H9 (cell line): Measurements from ENCODE around the gene OR6M1. TPM values are rescaled to one million over a fixed set of nuclear protein-coding genes. Genes with fewer than 3 reads are reported as not detected.

Source experiments
- DNase-seq: peaks from one replicate; pipeline ENCODE4 v3.0.0-alpha.2; 2017
- H2AFZ ChIP-seq: one replicate; pipeline ENCODE4 v1.6.1; 2013; ENCODE audit warnings: mild to moderate bottlenecking, low read length, control low read depth, moderate library complexity
- H2AK5ac ChIP-seq: 2 replicates; pipeline ENCODE4 v1.6.1; 2013; ENCODE audit warnings: low read length, control low read depth, mixed read lengths; ENCODE audit not compliant: insufficient read length
- H2BK120ac ChIP-seq: one replicate; pipeline ENCODE4 v1.6.1; 2013; ENCODE audit warnings: low read depth, mild to moderate bottlenecking, low read length, control low read depth, inconsistent platforms; ENCODE audit not compliant: poor library complexity, severe bottlenecking
- H2BK12ac ChIP-seq: 2 replicates; pipeline ENCODE4 v1.6.1; 2013; ENCODE audit warnings: low read length, control low read depth, mixed read lengths, low read depth; ENCODE audit not compliant: insufficient read length
- H2BK15ac ChIP-seq: 2 replicates; pipeline ENCODE4 v1.6.1; 2013; ENCODE audit warnings: low read depth, low read length, control low read depth
- H2BK20ac ChIP-seq: one replicate; pipeline ENCODE4 v1.6.1; 2013; ENCODE audit warnings: low read depth, mild to moderate bottlenecking, low read length, control low read depth, inconsistent platforms; ENCODE audit not compliant: poor library complexity, severe bottlenecking
- H2BK5ac ChIP-seq: 2 replicates; pipeline ENCODE4 v1.6.1; 2013; ENCODE audit warnings: low read length, control low read depth, mixed read lengths; ENCODE audit not compliant: insufficient read length
- H3K14ac ChIP-seq: 2 replicates; pipeline ENCODE4 v1.6.1; 2013; ENCODE audit warnings: low read length, control low read depth; ENCODE audit not compliant: insufficient read depth
- H3K18ac ChIP-seq: 2 replicates; pipeline ENCODE4 v1.6.1; 2013; ENCODE audit warnings: low read depth, mild to moderate bottlenecking, mixed read lengths, low read length, control low read depth; ENCODE audit not compliant: insufficient read length
- H3K23ac ChIP-seq: 2 replicates; pipeline ENCODE4 v1.6.1; 2013; ENCODE audit warnings: low read length, control low read depth, mixed read lengths, low read depth; ENCODE audit not compliant: insufficient read length
- H3K23me2 ChIP-seq: 2 replicates; pipeline ENCODE4 v1.6.1; 2013; ENCODE audit warnings: low read depth, mild to moderate bottlenecking, mixed read lengths, low read length, control low read depth; ENCODE audit not compliant: insufficient read length, poor library complexity, severe bottlenecking
- H3K27ac ChIP-seq: 2 replicates; pipeline ENCODE4 v1.5.1; 2013; ENCODE audit warnings: low read length, control low read depth, mixed read lengths, low read depth; ENCODE audit not compliant: insufficient read length
- H3K27me3 ChIP-seq: 2 replicates; pipeline ENCODE4 v1.6.1; 2013; ENCODE audit warnings: low read length, control low read depth, inconsistent platforms; ENCODE audit not compliant: insufficient read depth
- H3K4ac ChIP-seq: 2 replicates; pipeline ENCODE4 v1.6.1; 2013; ENCODE audit warnings: low read depth, mild to moderate bottlenecking, control low read depth, inconsistent platforms, low read length, moderate library complexity
- H3K4me1 ChIP-seq: 2 replicates; pipeline ENCODE4 v1.6.1; 2013; ENCODE audit warnings: low read length, control low read depth, inconsistent platforms; ENCODE audit not compliant: insufficient read depth
- H3K4me2 ChIP-seq: 2 replicates; pipeline ENCODE4 v1.6.1; 2013; ENCODE audit warnings: low read length, control low read depth, mixed read lengths; ENCODE audit not compliant: insufficient read length, insufficient read depth
- H3K56ac ChIP-seq: 2 replicates; pipeline ENCODE4 v1.6.1; 2013; ENCODE audit warnings: low read depth, mild to moderate bottlenecking, mixed read lengths, low read length, control low read depth; ENCODE audit not compliant: insufficient read length
- H3K79me1 ChIP-seq: 2 replicates; pipeline ENCODE4 v1.6.1; 2013; ENCODE audit warnings: low read depth, mild to moderate bottlenecking, moderate library complexity, low read length, control low read depth, inconsistent platforms; ENCODE audit not compliant: insufficient read depth, poor library complexity, severe bottlenecking
- H3K79me2 ChIP-seq: 2 replicates; pipeline ENCODE4 v1.6.1; 2013; ENCODE audit warnings: low read length, control low read depth, inconsistent platforms; ENCODE audit not compliant: insufficient read depth
- H3K9ac ChIP-seq: 2 replicates; pipeline ENCODE4 v1.6.1; 2013; ENCODE audit warnings: low read length, control low read depth, mixed read lengths; ENCODE audit not compliant: insufficient read length; ENCODE audit errors: extremely low read depth
- H3K9me3 ChIP-seq: one replicate; pipeline ENCODE4 v1.6.1; 2013; ENCODE audit warnings: low read depth, low read length, inconsistent platforms; ENCODE audit not compliant: control insufficient read depth
- H3T11ph ChIP-seq: one replicate; pipeline ENCODE4 v1.6.1; 2013; ENCODE audit warnings: mild to moderate bottlenecking, low read length, control low read depth, inconsistent platforms
- H4K20me1 ChIP-seq: one replicate; pipeline ENCODE4 v1.6.1; 2013; ENCODE audit not compliant: control insufficient read depth, insufficient read length, insufficient read depth
- H4K5ac ChIP-seq: 2 replicates; pipeline ENCODE4 v1.6.1; 2013; ENCODE audit warnings: low read depth, mild to moderate bottlenecking, mixed read lengths, low read length, control low read depth; ENCODE audit not compliant: insufficient read length
- H4K8ac ChIP-seq: replicated peaks from 2 replicates; pipeline ENCODE4 v1.6.1; 2013; ENCODE audit warnings: low read length, control low read depth, mixed read lengths, low read depth; ENCODE audit not compliant: insufficient read length
- H4K91ac ChIP-seq: 2 replicates; pipeline ENCODE4 v1.6.1; 2013; ENCODE audit warnings: low read depth, mild to moderate bottlenecking, moderate library complexity, mixed read lengths, low read length, control low read depth; ENCODE audit not compliant: insufficient read length
- H3K27ac Mint-ChIP-seq, 3 experiments: 2 replicates in 2 of 3; 3 replicates in 1 of 3; pipeline ENCODE4 v1.8.0; 2020 to 2021; ENCODE audit warnings: mixed read lengths in 3 of 3, mild to moderate bottlenecking in 1 of 3, moderate library complexity in 1 of 3
- H3K27me3 Mint-ChIP-seq: 2 replicates; pipeline ENCODE4 v1.8.0; 2021; ENCODE audit warnings: low read depth, mild to moderate bottlenecking, moderate library complexity, mixed read lengths
- H3K36me3 Mint-ChIP-seq, 3 experiments: 2 replicates in 2 of 3; 3 replicates in 1 of 3; pipeline ENCODE4 v1.8.0; 2020 to 2021; ENCODE audit warnings: low read depth in 3 of 3, mixed read lengths in 3 of 3; ENCODE audit not compliant: insufficient read depth in 1 of 3
- H3K4me1 Mint-ChIP-seq, 2 experiments: 2 replicates each; pipeline ENCODE4 v1.8.0; 2020; ENCODE audit warnings: mixed read lengths in 2 of 2
- H3K4me3 Mint-ChIP-seq, 2 experiments: 2 replicates in 1 of 2; 3 replicates in 1 of 2; pipeline ENCODE4 v1.8.0; 2020 to 2021; ENCODE audit warnings: mild to moderate bottlenecking in 2 of 2, mixed read lengths in 2 of 2, moderate library complexity in 1 of 2
- H3K9me3 Mint-ChIP-seq, 2 experiments: 2 replicates in 1 of 2; 3 replicates in 1 of 2; pipeline ENCODE4 v1.8.0; 2020; ENCODE audit warnings: mild to moderate bottlenecking in 2 of 2, mixed read lengths in 2 of 2, moderate library complexity in 1 of 2
- WGBS: extraction: QIAGEN DNeasy Blood & Tissue Kit; methylation state at CpG from one replicate; pipeline ENCODE4 v1.1.7; 2013; ENCODE audit warnings: missing lambda C conversion rate, low lambda C conversion rate, mixed read lengths; ENCODE audit not compliant: insufficient read length; ENCODE audit errors: extremely low coverage; 5-methylcytosine and 5-hydroxymethylcytosine counted together
- total RNA-seq: library from RNA; stranded (reverse); gene quantifications from 2 replicates; pipeline ENCODE4 v1.2.1, GENCODE V29; 2021
- TF ChIP-seq, protein P1 (sequence below): fragments of 200-600 bp; sonication (generic); conservative IDR thresholded peaks from 3 replicates; pipeline ENCODE4 v1.8.0; 2021; ENCODE audit warnings: antibody characterized with exemption, mild to moderate bottlenecking

Gene OR6M1
- total RNA-seq, 1 experiment from 2014 or later, result not detected

DNA sequence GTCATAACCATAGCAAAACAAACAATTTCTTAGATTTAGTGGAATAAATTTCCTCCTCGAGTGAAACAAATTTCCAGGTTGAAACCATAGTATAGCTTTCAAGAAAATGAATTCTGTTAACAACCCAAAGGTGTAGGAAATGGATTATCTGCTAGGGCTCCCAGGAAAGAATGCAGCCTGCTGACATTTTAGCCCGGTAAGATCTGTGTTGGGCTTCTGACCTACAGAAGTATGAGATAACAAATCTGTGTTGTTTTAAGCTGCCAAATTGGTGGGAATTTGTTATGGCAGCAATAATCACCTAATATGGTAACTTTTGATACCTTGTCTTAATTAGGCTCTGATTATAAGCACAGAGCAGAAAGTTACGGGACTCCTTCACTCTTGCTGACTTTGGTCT, 32.0 kb upstream of the OR6M1 start:
- Histone ChIP-seq H3K23ac (no peak overlapping the region), H3K9me3 (no peaks in the 10 kb centered on the region), H3K79me2 (no peaks in the 10 kb centered on the region), H2BK120ac (no peak overlapping the region), H3K4ac (no peak overlapping the region), H2BK12ac (no peak overlapping the region), H4K8ac (no peak overlapping the region), H2BK15ac (no peak overlapping the region), H3K27me3 (no peaks in the 10 kb centered on the region), H3K18ac (no peak overlapping the region), H4K5ac (no peak overlapping the region), H2BK20ac (no peak overlapping the region), H3T11ph (no peak overlapping the region), H3K14ac (no peak overlapping the region), H3K9ac (no peak overlapping the region), H2AK5ac (no peak overlapping the region), H3K79me1 (no peaks in the 10 kb centered on the region), H3K27ac (no peak overlapping the region), H2AFZ (no peak overlapping the region), H4K20me1 (no peaks in the 10 kb centered on the region), H3K23me2 (no peaks in the 10 kb centered on the region), H3K56ac (no peak overlapping the region), H3K4me2 (no peak overlapping the region), H2BK5ac (no peak overlapping the region), H4K91ac (no peak overlapping the region), H3K4me1 (no peaks in the 10 kb centered on the region)
- no peak for DNase-seq
- Mint-ChIP-seq H3K4me3 (no peak overlapping the region), H3K4me1 (peaks cover 8% of the 10 kb centered on the region in 2 experiments), H3K27me3 (no peaks in the 10 kb centered on the region), H3K9me3 (no peaks in the 10 kb centered on the region; a peak in 1 of 5 replicates), H3K27ac (no peak overlapping the region), H3K36me3 (no peaks in the 10 kb centered on the region; a peak in 1 of 7 replicates)
- no CpG with 5 or more reads among the region's 3 CpGs for WGBS
- TF ChIP-seq, protein P1, sequence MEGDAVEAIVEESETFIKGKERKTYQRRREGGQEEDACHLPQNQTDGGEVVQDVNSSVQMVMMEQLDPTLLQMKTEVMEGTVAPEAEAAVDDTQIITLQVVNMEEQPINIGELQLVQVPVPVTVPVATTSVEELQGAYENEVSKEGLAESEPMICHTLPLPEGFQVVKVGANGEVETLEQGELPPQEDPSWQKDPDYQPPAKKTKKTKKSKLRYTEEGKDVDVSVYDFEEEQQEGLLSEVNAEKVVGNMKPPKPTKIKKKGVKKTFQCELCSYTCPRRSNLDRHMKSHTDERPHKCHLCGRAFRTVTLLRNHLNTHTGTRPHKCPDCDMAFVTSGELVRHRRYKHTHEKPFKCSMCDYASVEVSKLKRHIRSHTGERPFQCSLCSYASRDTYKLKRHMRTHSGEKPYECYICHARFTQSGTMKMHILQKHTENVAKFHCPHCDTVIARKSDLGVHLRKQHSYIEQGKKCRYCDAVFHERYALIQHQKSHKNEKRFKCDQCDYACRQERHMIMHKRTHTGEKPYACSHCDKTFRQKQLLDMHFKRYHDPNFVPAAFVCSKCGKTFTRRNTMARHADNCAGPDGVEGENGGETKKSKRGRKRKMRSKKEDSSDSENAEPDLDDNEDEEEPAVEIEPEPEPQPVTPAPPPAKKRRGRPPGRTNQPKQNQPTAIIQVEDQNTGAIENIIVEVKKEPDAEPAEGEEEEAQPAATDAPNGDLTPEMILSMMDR, result no peak
